Right lobe of liver (tissue), 4 donors: ENCODE data around the gene DNMT3A.

ENCODE experiments used
- CTCF ChIP-seq, 4 donors: fragments of 200-600 bp in 3 of 4; fragments of 450-650 bp in 1 of 4; IDR thresholded peaks; one replicate each; pipeline versions ENCODE4 v1.5.1 to v1.8.0; 2016 to 2022; ENCODE audit warnings: antibody characterized with exemption in 4 of 4, mild to moderate bottlenecking in 2 of 4
- POLR2A ChIP-seq: fragments of 450-650 bp; IDR thresholded peaks from one replicate; pipeline ENCODE4 v1.6.1; 2017; ENCODE audit warnings: antibody characterized with exemption, mild to moderate bottlenecking
- donor health status: DM: no; HTN: no; CAD: no.
- donor health status: DM: no; HTN: no; CAD: no.
- donor health status: DM: no; HTN: yes; CAD: no.

- TF ChIP-seq CTCF (IDR thresholded peaks at IDR 0.05) (no peak), POLR2A (no peak)
These were observed 44.2 kb upstream of the DNMT3A start for GRCh38 chr2:25385910-25386309.
